Nucleus accumbens (tissue), 56 donors: Measurements from ENCODE around the gene WNK1.
"Not testable (repeated sequence)": the region's sequence is repeated elsewhere in the genome, so short reads cannot be mapped to it uniquely, and the experiment has no call there.

Source experiments
- DNase-seq, 56 donors: peaks; one replicate each; lab custom pipeline; 2025; lab: John Stamatoyannopoulos, UW

The WNK1 gene

DNA sequence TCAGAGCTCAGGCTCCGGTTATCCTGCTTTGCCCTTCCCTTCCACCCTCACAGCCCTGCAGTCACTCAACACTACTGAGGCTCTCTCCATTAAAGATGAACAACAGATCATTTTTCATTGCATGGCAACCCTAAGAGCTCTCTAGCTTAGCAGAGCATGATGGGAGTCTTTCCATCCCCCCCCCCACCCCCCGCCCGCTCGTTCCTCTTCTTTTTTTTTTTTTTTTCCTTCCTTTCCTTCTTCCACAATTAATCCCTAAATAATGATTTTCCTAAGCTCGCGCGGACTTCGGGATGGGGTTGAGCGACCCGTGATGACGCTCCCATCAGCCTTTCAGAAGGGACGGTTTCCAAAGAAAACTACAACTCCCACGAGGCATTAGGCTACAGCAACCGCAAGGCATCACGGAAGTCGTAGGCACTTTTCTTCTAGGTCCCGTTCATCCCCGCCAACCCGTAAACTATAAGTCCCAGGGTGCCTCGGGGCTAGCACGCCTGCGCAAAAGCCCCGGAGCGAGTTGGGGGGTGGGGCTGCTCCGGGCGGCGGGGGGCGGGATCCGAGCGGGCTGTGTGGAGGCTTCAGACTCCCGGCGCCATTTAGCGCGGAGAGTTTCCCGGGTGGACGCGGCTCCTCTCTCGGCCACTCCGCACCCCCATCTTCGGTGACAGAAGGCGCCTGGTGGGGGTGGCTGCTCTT is at the start of gene WNK1:
Gene WNK1 (plus strand): TSS at position 581 of the 696 bp plus-strand sequence. CDS start 987 bp downstream, outside the sequence.
- DNase-seq: peak; percentile 89 to 99 (median 97)

DNA sequence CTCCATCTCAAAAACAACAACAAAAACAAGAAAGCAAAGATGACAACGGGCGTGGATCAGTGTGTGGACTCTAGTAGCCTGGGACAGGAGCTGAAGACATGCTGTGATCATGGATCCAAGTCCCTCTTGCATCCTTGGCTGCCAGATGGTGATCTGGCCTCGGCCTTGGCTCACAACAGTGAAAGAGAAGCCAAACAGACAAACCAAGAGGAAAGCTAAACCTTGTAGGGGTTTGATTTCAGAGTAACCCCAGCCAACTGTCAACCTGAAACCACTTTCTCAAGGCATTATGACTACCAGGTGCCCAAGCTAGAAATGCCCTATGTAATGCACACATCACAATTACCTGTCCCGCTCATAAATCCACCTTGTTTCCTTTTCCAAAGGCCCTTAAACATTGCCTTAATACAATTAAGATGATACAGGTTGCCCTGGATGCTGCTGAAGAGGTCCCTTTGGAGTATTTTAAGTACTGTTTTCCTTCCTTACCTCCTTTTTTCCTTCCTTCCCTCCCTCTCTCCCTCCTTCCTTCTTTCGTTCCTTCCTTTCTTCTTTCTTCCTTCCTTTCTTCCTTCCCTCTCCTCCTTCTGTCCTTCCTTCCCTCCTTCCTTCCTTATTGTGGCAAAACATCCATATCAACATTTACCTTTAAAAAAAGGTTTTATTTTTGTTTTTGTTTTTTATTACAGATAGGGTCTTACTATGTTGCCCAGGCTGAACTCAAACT is 47.7 kb upstream of the WNK1 start:
- DNase-seq: no peak

DNA sequence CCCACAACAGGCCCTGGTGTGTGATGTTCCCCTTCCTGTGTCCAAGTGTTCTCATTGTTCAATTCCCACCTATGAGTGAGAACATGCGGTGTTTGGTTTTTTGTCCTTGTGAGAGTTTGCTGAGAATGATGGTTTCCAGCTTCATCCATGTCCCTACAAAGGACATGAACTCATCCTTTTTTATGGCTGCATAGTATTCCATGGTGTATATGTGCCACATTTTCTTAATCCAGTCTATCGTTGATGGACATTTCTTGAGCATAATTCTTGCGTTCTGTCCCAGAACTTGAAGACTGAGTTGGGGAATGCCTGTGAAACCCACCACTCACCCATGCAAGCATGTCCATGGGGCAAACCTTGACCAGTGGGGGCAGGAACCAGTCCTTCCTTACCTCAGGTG is 44.3 kb upstream of the WNK1 start:
- not testable (repeated sequence) for DNase-seq

DNA sequence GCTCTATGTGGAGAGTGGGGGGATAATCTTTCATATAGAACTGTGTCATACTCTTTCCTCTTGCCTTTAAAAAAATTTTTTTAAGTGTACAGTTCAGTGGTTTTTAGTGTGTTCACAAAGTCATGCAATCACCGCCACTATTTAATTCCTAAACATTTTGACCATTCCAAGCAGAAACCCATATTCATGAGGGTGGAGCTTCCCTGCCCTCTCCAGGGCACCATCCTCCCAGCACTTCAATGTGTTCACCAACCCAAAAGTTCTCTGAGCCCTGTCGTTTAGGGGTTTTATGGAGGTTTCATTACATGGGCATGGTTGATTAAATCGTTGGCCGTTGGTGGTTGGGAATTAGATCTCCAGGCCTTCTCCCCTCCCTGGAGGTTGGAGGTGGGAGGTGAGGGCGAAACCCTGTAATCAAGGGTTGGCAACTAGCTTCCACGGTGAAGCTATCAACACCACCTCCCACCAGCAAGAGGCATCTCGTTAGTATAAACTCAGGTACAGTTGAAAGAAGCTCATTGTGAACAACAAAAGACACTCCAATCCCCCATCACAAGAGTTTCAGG is 42.8 kb upstream of the WNK1 start:
- DNase-seq: no peak

DNA sequence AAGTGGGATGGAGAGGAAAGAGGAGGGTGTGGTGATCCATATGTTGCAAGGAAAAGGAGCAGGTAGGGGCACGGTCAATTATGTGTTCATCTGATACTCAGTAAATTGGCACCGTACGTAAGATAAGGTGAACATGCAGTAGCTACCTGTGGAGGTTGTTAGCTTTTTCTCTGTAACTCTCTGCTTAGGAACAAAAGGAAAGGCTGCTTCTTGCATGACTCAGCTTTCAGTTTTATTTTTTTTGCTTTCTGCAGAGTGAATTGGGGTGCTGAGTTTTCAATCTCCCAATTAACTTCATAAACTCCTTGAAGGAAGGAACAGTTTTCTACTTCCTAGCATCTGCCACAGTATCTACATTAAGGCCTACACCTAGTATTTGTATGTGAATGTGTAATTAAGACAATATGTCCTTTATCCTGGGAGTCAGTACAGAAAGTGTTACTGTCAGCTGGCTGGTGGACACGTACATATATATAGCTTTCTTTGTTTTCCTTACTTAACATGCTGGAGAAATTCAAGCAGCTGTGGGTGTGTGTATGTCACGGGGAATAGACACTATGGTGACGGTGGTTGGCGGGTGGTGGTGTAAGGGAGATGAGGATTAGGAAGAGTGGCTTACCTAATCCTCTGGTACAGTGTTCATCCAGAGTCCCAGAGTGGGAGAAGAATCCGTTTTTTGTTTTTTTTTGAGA is 40.1 kb upstream of the WNK1 start:
- peak in 15 of 56 donors; percentile 8 to 49 (median 26) for DNase-seq

DNA sequence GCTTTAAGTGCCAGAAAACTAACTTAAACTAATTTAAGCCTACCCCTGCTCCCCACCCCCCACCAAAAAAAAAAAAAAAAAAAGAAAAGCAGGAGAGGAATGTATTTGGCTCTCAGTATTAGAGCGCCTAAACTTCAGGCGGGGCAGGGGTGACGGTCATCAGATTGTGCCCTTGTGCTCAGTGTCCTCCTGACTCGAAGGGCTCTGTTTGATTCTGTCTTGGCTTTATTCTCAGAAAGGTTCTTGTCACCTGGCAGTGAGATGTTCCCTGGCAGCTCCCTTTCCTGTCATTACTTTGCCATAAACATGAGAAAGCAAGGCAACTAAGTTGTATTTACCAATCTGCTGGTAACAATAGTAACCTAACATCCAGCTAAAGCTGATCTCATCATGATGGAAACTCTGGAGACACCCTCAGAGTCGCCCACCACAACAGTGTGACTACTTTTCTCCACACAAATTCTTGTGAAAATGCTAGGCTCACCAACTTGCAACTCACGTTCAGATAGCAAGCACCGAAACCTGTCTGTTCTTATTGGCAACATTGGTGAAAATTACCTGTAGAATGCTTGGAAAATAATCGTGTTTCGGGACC is 39.0 kb upstream of the WNK1 start:
- no peak for DNase-seq

DNA sequence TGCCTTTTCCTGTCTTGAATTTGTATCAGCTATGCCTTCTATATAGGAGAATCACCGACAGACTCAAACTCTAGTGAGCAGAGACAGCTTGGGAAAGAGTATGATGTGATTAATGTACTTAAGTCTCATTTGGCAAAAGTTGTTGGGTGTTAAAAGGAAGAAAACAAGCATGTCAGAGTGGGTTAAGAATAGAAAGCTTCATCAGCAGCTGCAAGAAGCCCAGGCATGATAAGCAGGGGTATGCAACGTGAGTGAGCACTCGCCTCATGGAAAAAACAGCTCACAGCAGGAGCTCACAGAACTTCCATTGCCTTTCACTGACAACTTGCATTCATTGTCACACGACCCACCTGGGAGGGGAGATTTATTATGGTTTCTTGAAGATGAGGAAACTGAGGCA is 35.9 kb upstream of the WNK1 start:
- no peak for DNase-seq

DNA sequence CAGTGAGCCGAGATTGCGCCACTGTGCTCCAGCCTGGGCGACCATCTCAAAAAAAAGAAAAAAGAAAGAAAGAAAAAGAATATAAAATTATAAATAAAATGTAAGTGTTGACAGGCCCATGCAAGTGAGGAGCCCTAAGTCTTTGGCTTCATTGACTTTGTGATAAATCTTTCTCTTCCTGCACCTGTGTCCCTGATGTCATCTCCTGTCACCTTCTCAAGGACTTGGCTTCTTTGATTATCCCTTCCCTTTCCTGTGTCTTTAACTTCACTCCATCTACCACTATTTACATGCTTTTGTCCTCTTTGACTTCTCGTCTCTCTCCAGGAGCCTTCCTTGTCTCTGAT is 33.6 kb upstream of the WNK1 start:
- no peak for DNase-seq

DNA sequence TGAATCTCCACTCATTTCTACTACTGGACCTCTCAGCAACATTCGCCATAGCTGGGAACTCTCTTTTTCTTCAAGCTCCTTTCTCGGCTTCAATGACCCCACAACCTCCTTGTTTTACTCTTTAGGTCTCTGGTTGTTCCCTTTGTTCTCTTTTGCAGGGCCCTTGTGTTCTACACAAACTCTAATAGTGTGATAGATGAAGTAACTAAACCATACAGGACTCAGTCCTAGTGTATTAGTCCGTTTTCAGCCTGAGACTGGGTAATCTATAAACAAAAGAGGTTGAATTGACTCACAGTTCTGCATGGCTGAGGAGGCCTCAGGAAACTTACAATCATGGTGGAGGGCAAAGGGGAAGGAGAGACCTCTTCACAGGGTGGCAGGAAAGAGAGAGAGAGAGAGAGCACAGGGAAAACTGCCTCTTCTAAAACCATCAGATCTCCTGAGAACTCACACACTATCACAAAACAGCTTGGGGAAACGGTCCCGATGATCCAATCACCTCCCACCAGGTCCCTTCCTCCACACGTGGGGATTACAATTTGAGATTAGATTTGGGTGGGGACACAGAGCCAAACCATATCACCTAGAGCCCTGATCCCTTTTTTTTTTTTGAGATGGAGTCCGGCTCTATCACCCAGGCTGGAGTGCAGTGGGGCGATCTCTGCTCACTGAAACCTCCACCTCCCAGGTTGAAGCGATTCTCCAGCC is 32.0 kb upstream of the WNK1 start:
- no peak for DNase-seq

DNA sequence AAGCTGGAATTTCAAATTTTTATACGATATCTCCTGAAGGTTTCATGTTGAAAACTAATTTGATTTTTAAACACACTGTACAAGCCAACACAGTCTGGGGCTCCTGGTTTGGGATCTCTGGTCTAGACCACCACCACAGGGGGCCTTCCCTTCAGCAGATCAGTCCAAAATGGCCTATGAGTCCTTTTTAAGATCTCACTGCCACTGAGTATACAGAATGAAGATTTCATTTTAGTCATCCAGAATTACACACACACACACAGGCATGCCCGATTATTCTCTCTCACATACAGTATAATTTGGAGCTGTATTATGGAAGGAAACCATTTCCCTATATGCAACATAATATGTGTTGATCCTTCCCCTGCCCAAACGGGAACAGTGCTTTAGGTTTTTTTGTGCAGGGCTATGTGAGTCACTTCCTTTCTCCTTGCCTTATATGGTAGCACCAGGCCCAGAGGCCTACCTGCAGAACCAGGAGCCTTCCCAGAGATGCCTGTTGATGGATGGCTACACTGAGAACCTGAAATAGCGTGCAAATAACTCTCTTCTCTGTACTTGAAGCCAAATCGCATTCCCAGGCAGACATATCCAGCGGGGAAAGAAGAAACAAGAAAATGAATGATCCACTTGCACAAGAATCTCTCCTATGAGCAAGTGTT is 28.1 kb upstream of the WNK1 start:
- DNase-seq: no peak

DNA sequence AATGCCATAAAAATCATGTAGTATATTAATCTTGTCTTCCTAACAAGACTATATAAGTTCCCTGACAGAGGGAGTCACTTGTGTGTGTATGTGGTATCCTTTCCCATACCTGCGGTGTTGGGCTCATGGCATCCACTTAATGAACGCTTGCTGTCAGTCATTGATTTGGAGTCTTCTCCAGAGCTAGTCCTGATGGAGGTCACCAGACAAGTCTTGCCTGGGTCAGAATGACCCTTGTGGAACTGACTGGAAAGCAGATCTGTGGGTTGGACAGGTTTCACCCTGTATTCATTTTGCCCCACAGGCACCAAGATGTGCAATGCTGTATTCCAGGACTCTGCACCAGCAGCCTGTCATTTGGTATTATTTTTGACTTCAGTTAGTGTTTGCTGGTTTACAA is 27.3 kb upstream of the WNK1 start:
- DNase-seq: no peak

DNA sequence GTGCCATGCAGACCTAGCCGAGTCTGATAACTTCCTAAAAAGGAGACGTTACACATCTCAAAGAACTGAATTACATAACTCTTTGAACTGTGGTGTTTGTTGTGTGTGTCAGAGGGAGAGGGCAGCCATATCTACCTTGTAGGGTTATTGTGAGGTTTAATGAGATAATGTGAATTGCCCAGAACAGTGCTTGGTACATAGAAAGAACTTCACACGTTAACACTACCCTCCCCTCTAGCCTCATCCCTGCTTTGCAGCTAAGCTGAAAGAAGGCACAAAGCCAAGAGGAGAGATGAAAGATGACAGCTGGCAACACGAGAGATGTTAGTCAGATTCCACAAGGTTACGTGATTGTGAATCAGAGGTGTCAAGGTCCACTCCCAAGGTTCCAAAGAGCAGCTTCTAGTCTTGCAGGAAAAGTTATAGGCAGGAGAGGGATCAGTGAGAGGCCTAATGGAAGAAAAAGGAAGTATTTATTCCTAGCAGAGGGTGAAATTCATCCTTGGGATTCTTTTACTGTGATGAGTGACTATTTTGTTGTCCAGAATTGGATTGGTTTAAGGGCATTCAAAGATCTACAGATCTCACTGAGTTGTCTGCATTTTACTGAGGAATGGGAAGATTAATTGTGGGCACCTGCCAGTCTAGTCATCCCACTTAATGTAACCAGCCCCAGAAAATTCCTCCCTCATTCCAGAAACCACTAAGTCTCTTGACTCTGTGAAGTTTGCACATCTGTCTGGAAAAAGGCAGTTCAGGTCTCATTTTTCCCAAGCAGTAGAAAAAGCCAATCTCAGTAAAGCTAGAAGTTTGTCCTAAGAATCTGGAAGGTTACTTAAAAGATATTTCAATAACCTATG is 25.9 kb upstream of the WNK1 start:
- no peak for DNase-seq

DNA sequence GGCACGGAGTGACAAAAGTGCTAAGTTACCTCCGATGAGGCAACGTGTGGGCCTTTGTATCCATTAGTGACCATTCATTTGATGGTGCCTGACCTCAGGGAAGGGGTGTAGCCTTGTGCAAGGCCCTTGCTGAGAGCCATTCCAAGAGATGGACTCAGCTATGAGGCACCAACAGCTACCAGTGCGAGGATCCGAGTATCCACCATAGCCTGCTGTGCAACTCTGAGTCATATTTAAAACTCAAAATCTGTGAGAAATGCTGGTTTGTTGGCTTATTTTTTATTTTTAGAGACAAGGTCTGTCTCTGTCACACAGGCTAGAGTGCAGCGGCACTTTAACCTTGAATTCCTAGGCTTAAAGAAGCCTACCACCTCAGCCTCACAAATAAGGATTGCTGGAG is 25.1 kb upstream of the WNK1 start:
- DNase-seq: no peak

DNA sequence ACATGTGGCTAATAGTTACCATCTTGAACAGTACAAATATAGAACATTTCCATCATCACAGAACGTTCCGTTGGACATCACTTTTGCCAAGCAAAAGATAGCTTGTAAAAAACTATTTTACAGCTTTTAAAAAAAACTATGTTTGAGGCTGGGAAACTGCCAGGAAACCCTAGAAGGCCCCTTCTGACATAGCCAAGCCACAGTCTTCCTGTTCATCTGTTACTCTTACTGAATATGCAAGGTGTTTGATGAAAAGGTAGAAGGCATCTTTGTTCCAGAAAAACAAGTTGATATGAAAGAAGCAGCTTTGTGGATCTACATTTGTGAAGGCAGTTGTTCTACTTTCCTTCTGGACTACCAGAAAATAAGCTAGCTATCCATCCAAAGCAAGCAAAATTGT is 23.6 kb upstream of the WNK1 start:
- DNase-seq: no peak

DNA sequence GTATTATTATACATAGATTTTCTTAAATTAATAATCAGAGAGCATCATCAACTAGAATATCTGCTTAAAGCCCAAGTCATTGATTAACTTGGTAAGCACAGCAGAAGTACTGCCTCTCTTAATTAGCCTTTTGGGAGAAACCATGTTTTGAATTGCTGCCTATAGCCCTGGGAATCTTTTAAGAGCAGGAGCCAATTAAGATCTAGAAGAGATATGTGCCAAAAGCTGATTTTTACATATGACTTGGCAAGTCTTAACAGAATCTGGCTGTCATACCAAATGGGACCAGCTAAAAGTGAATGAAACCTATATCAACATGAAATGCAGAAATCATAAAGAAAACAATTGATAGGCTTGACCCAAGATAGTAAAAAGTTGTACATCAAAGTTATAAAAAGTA is 23.2 kb upstream of the WNK1 start:
- no peak for DNase-seq

DNA sequence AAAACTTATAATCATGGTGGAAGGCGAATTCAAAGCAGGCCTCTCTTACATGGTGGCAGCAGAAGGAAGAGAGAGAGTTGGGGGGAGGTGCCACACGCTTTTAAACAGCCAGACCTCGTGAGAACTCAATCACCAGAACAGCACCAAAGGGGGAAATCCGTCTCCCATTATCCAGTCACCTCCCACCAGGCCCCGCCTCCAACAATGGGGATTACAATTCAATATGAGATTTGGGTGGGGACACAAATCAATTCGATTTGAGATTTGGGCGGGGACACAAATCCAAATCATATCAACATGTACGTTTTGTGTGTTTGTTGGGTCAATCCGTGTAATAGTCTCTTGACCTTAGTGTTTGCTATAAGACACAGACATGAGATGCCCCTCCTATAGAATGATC is 21.8 kb upstream of the WNK1 start:
- no peak for DNase-seq

DNA sequence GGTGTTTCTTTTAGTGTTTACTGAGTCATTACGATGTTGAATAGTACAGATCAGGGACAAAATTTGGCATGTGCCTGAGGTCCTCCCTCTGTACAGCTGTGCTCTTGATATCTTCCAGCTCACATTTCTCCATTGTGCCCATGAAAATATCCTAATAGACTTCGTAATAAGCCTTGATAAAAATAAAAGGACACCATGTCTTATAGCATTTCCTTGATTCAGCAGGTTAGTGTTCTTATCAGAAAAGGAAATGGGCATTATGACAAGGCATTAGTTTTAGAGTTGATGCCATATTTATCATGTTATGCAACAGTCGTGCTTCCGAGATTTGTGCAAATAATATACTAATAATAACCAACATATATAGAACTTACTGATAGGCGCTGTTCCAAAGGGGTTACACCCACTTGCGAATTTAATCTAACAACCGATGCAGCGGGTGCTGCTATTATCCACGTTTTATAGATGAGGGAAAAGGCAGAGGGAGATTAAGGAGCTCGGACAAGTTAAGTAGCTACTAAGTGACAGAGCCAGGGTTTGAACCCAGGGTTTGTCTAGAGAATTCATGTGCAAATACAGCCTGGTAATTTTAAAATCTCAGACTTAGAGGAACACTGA is 15.1 kb upstream of the WNK1 start:
- no peak for DNase-seq

DNA sequence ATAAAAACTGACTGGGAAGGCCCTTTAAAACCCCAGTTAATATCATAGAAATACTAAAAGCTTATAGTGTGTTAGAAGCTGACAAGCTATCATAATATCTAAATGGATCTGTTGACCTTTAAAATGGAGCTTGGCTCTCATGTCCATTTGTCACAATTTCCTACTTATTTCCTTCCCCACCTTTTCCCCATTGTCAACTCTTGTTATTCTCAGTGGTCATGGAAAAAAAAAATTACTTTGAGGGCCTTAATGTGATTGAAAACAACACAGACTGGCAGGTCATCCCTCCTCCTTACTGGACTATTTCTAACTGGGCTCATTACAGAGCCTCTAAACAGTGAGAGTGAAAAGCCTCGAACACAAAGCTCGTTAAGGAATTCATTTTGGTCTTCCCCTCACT is 13.7 kb upstream of the WNK1 start:
- DNase-seq: no peak
